LNCAP (cell line): Measurements from ENCODE around the gene LCMT1.

Source experiments
- TF ChIP-seq, protein P1 (sequence below): fragments of 450-650 bp; IDR thresholded peaks from 2 replicates; pipeline ENCODE4 v1.5.1; 2017; ENCODE audit warnings: mild to moderate bottlenecking

The LCMT1 gene

DNA sequence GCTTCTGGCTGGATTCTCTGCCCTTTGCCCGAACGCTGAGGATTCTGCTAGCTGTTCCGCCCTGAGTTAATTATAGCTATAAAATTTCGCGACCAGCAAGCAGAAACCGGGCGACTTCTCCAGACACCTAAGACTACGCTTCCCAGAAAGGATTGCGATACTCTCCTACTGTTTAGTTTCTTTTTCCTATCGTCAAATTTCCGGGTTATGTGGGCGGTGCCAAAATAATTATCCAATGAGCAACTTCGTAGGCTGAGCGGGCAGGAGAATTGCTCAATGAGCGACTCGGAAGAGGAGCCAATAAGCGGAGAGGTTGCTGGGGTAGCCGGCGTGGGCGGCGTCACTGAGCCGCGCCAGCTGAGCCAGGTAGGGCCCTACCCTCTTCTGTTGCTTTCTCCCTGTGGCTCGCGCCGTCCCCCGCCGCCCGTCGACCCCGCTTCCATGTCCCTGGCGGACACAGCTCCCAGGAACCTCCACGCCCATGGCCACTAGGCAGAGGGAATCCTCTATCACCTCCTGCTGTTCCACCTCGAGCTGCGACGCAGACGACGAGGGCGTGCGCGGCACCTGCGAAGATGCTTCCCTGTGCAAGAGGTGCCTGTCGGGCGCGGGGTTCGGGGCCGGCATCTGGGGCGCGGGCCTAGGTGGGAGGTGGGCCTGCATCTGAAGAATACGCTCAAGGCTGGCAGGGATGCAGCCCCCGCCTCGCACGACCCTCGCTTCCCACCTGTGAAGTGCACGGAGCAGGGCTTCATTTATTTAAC lies at the start of gene LCMT1:
Gene LCMT1 (plus strand): TSS at position 340 of the 764 bp plus-strand sequence. CDS start 142 bp downstream, at position 482.
- TF ChIP-seq, protein P1, sequence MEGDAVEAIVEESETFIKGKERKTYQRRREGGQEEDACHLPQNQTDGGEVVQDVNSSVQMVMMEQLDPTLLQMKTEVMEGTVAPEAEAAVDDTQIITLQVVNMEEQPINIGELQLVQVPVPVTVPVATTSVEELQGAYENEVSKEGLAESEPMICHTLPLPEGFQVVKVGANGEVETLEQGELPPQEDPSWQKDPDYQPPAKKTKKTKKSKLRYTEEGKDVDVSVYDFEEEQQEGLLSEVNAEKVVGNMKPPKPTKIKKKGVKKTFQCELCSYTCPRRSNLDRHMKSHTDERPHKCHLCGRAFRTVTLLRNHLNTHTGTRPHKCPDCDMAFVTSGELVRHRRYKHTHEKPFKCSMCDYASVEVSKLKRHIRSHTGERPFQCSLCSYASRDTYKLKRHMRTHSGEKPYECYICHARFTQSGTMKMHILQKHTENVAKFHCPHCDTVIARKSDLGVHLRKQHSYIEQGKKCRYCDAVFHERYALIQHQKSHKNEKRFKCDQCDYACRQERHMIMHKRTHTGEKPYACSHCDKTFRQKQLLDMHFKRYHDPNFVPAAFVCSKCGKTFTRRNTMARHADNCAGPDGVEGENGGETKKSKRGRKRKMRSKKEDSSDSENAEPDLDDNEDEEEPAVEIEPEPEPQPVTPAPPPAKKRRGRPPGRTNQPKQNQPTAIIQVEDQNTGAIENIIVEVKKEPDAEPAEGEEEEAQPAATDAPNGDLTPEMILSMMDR: no peak

DNA sequence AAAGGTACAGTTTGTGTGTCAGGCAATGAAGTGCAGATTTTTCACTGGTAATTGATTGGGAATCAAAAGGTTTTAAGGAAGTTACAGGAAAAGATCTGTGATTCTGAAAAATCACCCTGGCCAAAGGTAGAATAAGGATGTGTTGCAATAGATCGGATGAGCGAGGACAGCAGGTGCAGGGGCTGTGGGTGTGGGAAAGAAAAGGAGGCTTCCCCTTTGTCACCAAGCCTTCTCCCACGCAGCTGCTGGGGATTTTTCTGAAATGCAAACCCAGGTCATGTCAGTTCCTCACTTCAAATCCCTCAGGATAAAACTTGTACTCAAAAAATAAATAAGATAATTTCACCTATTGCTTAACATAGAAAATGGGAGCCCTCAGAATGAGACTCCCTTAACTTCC lies 48.4 kb upstream of the LCMT1 start:
- TF ChIP-seq, protein P1: no peak

DNA sequence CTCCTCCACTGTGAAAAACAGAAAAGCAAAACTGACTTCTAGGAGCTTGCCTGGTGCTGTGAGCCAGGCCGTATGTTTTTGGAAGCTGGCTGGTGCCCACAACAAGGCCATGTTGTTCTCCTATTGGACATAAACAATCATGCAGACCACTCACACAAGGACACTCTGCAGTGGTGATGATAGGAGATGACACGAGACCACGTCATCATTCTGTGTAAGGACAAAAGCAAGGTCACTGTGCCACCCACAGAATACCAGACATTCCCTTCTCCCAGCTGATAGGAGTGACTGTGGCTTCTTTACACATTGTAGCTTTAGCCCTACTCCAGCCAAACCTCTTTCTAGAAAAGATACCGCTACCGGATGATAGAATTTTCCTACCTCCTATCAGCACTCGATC lies 47.7 kb upstream of the LCMT1 start:
- TF ChIP-seq, protein P1: no peak

GRCh38 chr16:25064937-25065336 lies 46.6 kb upstream of the LCMT1 start:
- TF ChIP-seq, protein P1: no peak

GRCh38 chr16:25065899-25066298 lies 45.6 kb upstream of the LCMT1 start:
- TF ChIP-seq, protein P1: no peak

DNA sequence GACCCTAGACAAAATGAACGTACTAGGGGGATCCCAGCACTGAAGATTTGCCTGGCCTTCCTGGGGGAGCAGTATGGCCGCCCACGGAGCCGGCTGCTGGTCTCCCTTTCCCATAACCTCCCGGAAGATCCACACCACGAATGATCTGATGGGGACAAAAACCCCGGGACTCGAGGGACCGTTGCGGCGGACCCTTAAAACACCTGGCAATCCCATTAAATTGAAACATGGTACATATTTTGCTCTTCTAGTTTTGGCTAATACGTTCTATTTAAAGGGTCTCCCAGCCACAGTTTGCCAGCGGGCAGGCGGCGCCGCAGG lies 45.2 kb upstream of the LCMT1 start:
- TF ChIP-seq, protein P1: no peak

DNA sequence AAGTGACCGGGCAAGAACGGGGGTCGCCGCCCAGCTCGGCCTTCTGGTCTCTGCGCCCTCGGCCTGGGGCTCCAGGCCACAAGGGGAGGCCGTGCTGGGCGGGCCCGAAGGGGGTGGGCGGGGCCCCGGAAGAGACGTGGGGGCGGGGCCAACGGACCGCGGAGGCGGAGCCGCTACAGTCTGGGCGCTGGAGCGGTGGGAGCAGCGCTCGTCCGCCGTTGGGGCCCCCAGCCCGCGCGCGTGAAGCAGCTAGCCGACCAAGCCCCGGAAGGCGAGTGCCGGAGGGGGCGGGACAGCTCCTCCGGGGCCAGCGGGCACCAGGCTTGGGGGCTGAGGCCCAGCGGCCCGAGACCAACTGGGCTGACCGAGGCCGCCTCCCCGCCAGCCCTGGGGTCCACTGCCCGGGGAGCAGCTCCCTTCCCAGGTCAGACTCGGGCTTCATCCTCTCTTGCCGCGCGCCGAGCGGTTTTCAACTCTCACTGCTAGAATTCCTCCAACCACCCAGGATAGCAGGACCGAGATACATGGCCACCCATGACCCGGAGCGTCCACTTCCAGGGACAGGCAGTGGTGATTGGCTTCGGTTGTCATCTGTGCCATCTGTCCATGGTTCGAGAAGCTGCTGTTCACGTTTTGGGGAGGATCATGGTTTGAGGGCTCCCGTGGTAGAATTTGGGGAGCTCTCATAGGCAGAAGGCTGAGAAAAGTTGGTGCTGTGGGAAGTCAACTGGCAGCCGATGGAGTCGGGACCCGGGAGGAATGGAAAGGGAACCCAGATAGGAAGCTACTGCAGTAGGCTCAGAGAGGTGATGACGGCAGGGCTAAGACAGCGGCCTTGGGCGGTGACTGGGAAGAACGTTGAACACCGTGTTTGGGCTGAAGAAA lies 44.6 kb upstream of the LCMT1 start:
- TF ChIP-seq, protein P1: no peak
